ENCODE results near the gene SOX5.

- TF ChIP-seq CTCF (IDR thresholded peaks at IDR 0.05 in 4 of 5, conservative IDR thresholded peaks at IDR 0.05 in 1 of 5) (no peak), POLR2A (IDR thresholded peaks at IDR 0.05) (no peak)
These were observed 119.3 kb downstream of the SOX5 start for GRCh38 chr12:23830210-23830609.

Data from gastrocnemius medialis (tissue), 4 donors.